SK-N-SH treated with all-trans-retinoic acid at 6 μM for 48 hours (cell line): ENCODE results near the gene KIF26A.

Experiments used
- ATAC-seq: fragments of 200-7000 bp; cut with Tn5 transposase; 3 replicates; pipeline ENCODE4 v1.9.1; 2020; ENCODE audit warnings: mild to moderate bottlenecking, moderate library complexity
- ARNTL ChIP-seq: fragments of 450-650 bp; formaldehyde crosslinking; IDR thresholded peaks from 2 replicates; pipeline ENCODE4 v1.5.0; 2020; ENCODE audit warnings: low read depth, mild to moderate bottlenecking, moderate library complexity, borderline replicate concordance
- BACH2 ChIP-seq: fragments of 250-450 bp; sonication (Bioruptor Pico); IDR thresholded peaks from 2 replicates; pipeline ENCODE4 v1.9.0; 2021; ENCODE audit warnings: mild to moderate bottlenecking, borderline replicate concordance
- CSDC2 ChIP-seq: fragments of 250-450 bp; sonication (Bioruptor Pico); IDR thresholded peaks from 2 replicates; pipeline ENCODE4 v1.5.0; 2020; ENCODE audit warnings: mild to moderate bottlenecking, moderate library complexity
- CSRNP3 ChIP-seq: fragments of 250-450 bp; sonication (Bioruptor Pico); IDR thresholded peaks from 2 replicates; pipeline ENCODE4 v1.5.1; 2021; ENCODE audit warnings: mild to moderate bottlenecking, moderate library complexity
- ESRRG ChIP-seq: fragments of 250-450 bp; sonication (Bioruptor Pico); IDR thresholded peaks from 2 replicates; pipeline ENCODE4 v1.6.1; 2021; ENCODE audit warnings: mild to moderate bottlenecking
- ISL1 ChIP-seq: fragments of 250-450 bp; sonication (Bioruptor Pico); IDR thresholded peaks from 2 replicates; pipeline ENCODE4 v2.1.2; 2022; ENCODE audit warnings: mild to moderate bottlenecking, moderate library complexity
- OSR1 ChIP-seq: fragments of 250-450 bp; sonication (Bioruptor Pico); IDR thresholded peaks from 2 replicates; pipeline ENCODE4 v1.8.0; 2022; ENCODE audit warnings: moderate library complexity, mild to moderate bottlenecking, inconsistent platforms
- PATZ1 ChIP-seq: fragments of 250-450 bp; sonication (Bioruptor Pico); IDR thresholded peaks from 2 replicates; pipeline ENCODE4 v1.8.0; 2020; ENCODE audit warnings: mild to moderate bottlenecking, moderate library complexity, borderline replicate concordance
- POU6F1 ChIP-seq: fragments of 250-450 bp; sonication (Bioruptor Pico); IDR thresholded peaks from 2 replicates; pipeline ENCODE4 v1.8.0; 2021; ENCODE audit warnings: low read depth, mild to moderate bottlenecking, moderate library complexity, borderline replicate concordance
- PPARA ChIP-seq: fragments of 250-450 bp; sonication (Bioruptor Pico); IDR thresholded peaks from 2 replicates; pipeline ENCODE4 v1.5.0; 2020; ENCODE audit warnings: mild to moderate bottlenecking, borderline replicate concordance
- SNAI2 ChIP-seq: fragments of 250-450 bp; sonication (Bioruptor Pico); IDR thresholded peaks from 2 replicates; pipeline ENCODE4 v1.5.0; 2020; ENCODE audit warnings: mild to moderate bottlenecking, moderate library complexity
- TCF4 ChIP-seq: fragments of 250-450 bp; sonication (Bioruptor Pico); IDR thresholded peaks from 2 replicates; pipeline ENCODE4 v1.8.0; 2021; ENCODE audit warnings: mild to moderate bottlenecking, moderate library complexity, borderline replicate concordance
- TOX ChIP-seq: fragments of 250-450 bp; sonication (Bioruptor Pico); IDR thresholded peaks from 2 replicates; pipeline ENCODE4 v1.8.0; 2021; ENCODE audit warnings: mild to moderate bottlenecking, moderate library complexity, borderline replicate concordance
- TSHZ2 ChIP-seq: fragments of 250-450 bp; sonication (Bioruptor Pico); IDR thresholded peaks from 2 replicates; pipeline ENCODE4 v1.5.0; 2020; ENCODE audit warnings: mild to moderate bottlenecking, moderate library complexity
- ZFP30 ChIP-seq: fragments of 450-650 bp; formaldehyde crosslinking; IDR thresholded peaks from 2 replicates; pipeline ENCODE4 v1.5.0; 2022; ENCODE audit warnings: mild to moderate bottlenecking, moderate library complexity
- ZNF70 ChIP-seq: fragments of 450-650 bp; formaldehyde crosslinking; IDR thresholded peaks from 2 replicates; pipeline ENCODE4 v1.5.0; 2020; ENCODE audit warnings: mild to moderate bottlenecking, moderate library complexity
- ZNF8 ChIP-seq: fragments of 450-650 bp; formaldehyde crosslinking; IDR thresholded peaks from 2 replicates; pipeline ENCODE4 v1.5.0; 2020; ENCODE audit warnings: mild to moderate bottlenecking, moderate library complexity

KIF26A gene

GRCh38 chr14:104137297-104138097 is 890 bp upstream of the KIF26A start:
- TF ChIP-seq POU6F1 (CRISPR knock-in tag) (no peak), ZFP30 (CRISPR knock-in tag) (no peak), CSRNP3 (CRISPR knock-in tag) (no peak), ISL1 (CRISPR knock-in tag) (no peak), SNAI2 (CRISPR knock-in tag) (no peak), TSHZ2 (no peak), ZNF70 (CRISPR knock-in tag) (no peak), PPARA (CRISPR knock-in tag) (no peak), PATZ1 (CRISPR knock-in tag) (no peak), ESRRG (CRISPR knock-in tag) (no peak), ARNTL (CRISPR knock-in tag) (no peak)
- TF ChIP-seq, all 23 proteins: peak for 0
- ATAC-seq, result peak; percentile 88

GRCh38 chr14:104138718-104139459 is 502 bp downstream of the KIF26A start:
- no peak for TF ChIP-seq BACH2 (CRISPR knock-in tag)
- TF ChIP-seq SNAI2 (CRISPR knock-in tag), result no peak
- TF ChIP-seq TOX (CRISPR knock-in tag), result no peak
- TF ChIP-seq ZNF70 (CRISPR knock-in tag), result no peak
- TF ChIP-seq TCF4, result no peak
- peak; percentile 12 for ATAC-seq

GRCh38 chr14:104139460-104140212 is 1.2 kb downstream of the KIF26A start:
- TF ChIP-seq PPARA (CRISPR knock-in tag) (no peak), CSDC2 (CRISPR knock-in tag) (no peak), BACH2 (CRISPR knock-in tag) (no peak), ZFP30 (CRISPR knock-in tag) (no peak), POU6F1 (CRISPR knock-in tag) (no peak), OSR1 (CRISPR knock-in tag) (no peak), ZNF8 (CRISPR knock-in tag) (no peak), TCF4 (no peak), TOX (CRISPR knock-in tag) (no peak)

More at GRCh38 chr14:104139460-104140212, 1.2 kb downstream of the KIF26A start:
- ATAC-seq, result no peak
